NCI-H1930 (cell line): ENCODE data around the gene MRTFB.

Experiments
- DNase-seq, 2 experiments: peaks; one replicate each; lab custom pipeline; 2025; lab: John Stamatoyannopoulos, UW

The MRTFB gene

DNA sequence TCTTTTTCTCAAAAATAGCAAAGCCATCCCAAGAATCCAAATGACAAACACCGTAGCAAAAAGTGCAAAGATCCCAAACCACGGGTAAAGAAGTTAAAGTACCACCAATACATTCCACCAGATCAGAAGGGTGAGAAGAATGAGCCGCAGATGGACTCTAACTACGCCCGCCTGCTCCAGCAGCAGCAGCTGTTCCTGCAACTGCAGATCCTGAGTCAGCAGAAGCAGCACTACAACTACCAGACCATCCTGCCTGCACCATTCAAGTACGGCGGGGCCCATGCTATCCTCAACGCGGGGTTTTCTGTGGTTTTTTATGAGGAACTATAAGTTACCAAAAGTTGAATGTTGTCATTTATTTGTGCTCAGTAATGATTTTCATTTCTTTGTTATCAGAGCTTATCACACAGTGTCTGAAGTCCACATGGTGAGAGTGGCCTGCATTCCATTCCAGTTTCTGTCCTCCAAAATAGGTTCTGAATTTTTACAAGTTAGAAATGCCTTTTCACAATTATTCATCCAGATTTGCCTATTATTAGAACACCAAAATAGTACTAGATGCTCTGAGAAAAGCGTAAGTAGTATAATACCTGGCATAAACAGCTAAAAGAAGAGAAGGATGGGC is 169.2 kb downstream of the MRTFB start:
- DNase-seq: no peak

DNA sequence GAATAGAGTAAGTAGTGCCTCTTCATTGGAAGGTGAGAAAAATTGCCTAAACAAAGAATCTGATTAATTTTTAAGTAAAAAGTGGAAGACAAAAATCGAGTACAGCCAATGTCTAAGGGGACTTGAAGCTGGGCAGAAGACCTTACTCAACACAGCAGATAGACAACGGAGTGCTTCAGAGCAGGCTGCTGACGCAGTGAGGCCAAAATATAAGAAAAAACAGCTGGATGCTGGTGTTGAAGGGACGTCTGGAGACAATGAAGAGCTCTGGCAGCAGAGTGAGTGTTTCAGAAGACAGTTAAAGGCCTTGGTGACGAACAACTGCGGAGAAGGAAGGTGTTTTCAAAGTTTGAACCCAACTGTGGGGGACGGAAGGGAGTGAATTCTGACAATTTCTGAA is 169.8 kb downstream of the MRTFB start:
- DNase-seq: no peak

DNA sequence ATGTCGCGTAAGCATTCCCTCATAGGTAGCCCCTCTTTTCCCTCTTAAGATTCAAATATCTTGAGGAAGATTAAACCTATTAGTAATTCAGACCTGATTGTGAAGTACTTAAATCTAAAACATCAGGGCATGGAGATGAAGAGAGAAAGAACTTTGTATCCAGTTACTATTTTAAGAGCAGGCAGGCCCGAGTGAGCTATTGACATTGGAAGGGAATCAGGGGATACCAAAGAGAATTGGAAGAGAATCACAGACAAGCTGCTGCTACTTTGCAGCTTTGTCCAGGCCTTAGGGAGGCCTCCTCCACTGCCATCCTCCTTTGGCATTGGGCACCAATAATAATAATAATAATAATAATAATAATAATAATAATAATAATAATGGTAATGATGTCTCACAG is 170.5 kb downstream of the MRTFB start:
- no peak for DNase-seq

DNA sequence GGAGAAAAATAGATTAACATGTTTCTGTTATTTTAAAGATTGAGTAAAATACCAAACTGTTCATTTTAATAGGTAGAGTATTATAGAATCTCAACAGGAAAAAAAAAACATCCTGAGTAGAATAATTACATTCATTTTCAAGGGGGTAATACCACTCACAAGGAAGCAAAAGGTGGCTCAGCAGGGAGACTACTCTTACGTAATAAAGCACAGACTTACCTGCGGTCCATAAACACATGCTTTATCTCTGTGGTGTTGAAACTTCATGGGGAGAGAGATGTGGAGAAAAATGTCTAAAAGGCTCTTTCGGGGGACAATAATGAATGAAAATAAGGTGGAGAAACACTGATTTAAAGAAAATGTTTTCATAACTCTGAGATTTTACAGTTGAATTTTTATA is 171.7 kb downstream of the MRTFB start:
- DNase-seq: no peak

DNA sequence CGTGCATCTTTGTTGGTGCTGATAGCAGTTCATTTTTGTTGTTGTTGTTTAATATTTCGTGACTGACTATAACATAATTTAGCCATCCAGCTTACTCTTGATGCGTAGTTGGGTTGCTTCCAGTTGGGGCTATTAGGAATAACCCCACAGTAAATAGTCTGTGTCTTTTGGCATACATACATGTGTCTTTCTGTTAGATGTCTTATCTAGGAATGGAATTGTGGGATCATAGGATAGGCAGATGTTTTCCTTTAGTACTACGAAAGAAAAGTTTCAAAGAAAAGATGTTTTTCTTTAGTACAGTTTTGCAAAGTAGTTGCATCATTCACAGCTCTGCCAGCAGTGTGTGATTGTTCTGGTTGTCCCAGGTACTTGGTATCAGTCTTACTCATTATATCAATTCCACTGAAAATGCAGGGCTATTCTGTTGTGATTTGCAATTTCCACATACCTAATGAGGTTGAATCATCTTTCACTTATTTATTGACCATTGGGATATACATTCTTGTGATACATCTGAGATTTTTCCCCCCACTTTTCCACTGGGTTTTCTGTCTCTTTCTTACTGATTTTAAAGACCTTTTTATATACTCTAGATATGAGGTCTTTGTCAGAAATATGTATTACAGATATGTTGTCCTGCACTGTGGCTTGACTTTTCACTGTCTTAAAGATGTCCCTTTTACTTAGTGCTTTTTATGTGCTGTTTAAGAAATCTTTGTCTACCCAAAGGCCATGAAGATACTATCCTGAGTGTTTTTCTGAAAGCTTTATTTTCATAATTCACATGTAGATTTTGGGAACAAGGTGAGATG is 173.3 kb downstream of the MRTFB start:
- no peak for DNase-seq

DNA sequence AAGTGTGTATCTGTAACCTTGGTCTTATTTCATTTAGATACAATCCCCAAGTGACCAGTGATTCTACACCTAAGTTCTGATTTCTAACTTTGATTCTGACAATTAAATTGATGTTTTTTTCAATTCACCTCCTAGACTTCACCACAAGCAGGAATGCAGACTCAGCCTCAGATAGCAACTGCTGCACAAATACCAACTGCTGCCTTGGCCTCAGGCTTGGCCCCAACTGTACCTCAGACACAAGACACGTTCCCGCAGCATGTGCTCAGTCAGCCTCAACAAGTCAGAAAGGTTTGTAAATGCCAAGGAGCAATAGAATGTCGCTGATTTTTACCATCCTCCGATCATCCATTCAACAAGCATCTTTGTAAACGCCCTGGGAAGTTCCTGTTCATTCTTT is 177.7 kb downstream of the MRTFB start:
- no peak for DNase-seq

DNA sequence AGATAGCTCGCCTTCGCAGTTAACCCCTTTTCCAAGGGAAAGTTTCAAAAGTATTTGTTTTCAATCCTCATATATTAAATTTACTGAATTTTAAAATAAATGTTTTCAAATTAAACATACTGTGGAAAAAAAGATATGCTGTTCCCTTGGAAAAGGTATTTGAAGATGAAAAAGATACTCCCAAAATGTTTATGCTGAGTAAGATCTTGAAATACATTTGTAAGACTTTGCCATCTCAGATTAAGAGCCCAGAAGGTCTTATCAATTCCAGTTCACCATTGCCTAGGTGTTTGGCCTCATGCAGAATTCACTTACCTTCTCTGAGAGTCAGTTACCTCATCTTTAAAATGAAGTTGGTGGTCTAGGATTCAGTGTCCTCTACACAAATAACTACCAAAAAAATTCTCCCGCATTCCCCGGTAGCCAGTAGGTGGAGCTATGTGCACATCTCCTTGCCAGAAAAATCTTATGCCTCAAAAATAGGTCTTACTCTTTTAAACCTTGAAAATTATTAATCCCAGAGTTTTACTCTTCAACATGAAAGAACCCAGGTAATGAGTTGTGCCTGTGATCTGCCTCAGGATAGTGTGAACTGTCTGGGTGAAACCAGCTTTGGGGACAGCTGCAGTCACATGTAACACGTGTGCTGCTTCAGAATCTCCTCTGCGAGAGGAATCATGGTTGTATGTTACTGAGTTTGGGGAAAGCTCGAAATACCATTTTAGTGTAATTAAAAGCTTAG is 178.3 kb downstream of the MRTFB start:
- peak in 1 of 2 experiments; percentile 11 for DNase-seq

DNA sequence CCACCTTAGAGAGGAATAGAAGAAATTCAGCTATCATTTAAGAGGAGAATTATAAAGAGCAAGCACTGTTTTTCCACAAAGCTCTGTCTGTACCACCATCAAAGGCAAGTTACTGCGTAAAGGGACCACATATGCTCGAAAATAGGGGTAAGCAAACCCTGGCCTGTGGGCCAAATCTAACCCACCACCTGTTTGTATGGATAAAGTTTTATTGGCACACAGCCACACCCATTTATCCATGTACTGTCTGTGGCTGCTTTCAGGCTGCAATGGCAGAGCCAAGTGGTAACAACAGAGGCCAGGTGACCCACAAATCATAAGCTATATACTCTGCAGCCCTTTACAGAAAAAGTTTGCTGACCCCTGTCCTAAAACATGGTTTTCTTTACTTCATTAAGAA is 180.3 kb downstream of the MRTFB start:
- no peak for DNase-seq

DNA sequence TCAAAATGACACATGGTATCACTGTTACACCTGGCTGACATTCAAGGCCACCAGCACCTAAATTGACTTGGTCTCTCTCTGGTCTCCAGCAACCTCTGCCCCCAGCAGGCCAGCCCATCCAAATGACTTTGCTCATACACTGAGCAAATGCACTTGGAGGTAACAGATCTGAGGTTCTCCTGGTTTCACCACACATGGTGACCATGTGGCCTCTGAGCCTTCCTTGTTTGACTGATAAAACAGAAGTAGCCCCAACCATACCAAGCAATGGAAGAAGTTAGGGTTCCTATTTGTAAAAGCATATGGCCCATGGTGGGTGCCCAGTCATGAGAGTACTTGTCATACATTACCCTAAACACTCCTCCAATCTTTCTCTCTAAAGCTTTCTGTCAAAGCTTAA is 181.7 kb downstream of the MRTFB start:
- DNase-seq: no peak

DNA sequence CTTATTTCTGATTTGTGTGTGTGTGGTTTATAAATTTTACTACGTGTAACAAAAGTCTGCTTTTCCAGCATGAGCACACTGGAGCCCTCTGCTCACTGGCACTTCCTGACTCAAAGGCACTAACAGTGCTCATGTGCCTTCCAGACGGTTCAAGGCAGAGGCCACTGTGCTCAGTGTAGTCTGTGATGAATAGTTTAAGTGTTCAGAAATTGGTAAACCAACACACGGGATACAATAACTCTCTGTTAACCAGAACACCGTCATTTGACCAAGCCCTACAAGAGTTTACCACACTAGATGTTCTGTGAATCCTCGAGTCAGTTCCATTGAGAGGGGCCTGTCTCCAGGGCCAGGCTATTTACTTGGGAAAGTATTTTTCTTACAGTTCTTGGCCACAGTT is 191.9 kb downstream of the MRTFB start:
- no peak for DNase-seq

DNA sequence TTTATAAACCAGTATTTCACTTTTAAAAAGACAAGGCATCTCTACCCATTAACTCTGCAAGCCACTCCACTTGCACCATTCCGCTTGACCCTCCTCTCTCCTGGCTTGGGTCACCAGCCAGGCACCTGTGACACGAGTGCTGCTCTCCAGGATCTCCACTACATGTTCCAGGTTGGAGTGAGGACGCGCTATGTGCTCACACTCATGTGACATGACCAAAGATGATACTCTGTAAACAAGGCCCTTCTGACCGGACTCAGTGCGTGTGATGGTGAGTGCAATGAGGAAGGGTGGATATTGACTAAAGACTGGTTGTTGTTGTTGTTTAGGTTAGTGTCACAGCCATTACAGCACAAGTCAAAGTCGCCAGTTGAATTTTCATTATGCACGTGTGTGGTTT is 192.7 kb downstream of the MRTFB start:
- no peak for DNase-seq

DNA sequence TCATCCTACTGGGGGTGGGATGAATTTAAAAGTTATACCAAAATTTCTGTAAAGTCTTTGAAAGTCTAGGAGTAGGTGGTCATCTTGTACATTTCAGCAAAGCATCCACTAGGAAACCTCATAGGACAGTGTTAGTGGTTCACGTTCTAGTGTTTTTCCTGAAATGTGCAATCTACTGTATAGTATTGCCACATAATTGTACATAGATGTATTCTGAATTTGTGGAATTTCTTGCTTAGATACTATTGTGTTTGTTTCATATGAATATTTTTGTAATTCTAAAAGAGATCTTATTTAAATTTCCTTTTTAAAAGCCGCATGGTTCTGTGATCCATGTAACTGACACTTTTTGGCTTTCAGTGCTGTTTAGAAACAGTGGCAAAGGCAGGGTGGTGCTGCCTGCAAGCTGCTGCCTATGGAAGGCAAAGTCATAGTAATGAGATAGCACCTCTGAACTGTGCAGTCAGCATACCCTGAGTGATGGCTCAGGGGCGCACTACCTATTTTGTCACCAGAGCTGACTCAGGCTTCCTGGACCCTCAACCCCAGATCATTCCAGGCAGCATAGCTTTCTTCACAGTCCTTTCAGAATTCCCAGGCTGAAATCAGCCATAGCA is 193.3 kb downstream of the MRTFB start:
- no peak for DNase-seq

DNA sequence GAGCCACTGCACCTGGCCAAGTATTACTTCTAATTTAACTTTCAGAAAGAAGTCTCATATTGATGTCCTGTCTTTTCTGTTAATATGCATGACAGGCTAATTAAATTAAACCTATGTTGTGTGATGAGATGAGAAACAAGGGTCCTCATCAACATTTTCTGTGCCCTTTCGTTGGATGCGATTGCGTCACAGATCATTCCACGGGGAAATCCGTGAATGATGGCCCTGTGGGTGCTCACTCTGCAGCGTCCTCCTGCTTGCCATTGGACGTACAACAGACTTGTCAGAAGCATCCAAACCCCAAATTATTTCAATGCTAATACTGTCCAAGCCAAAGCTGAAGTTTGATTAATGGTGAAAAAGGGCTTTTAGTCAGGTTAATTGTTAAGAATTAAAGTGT is 197.0 kb downstream of the MRTFB start:
- DNase-seq: no peak

DNA sequence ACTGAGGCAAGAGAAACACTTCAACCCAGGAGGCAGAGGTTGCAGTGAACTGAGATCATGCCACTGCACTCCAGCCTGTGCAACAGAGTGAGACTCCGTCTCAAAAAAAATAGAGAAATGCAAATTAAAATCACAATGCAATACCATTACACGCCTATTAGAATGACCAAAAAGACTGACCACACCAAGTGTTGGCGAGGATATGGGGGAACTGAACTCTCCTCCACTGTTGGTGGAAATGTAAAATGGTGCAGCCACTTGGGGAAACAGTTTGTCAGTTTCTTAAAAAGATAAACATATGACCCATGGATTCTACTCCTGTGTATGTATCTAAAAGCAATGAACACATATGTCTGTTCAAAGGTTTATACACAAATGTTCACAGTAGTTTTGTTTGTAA is 204.8 kb downstream of the MRTFB start:
- DNase-seq: no peak

DNA sequence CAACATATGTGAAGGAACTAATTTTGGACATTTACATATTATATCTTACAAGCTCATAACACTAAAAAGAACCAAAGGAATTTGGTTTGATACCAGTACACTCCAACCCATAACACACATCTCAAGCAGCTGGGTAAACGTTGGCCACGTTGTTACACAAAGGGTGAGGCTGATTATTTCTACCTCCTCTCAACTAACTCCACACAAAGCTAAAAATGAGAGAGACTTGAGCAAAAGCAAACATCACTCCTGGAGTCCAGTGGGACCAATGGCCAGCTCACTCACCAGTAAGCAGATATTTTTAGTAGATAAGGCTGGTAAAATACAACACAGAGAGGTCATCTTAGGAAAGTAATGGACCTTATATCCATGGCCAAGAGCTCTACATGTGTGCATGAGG is 207.6 kb downstream of the MRTFB start:
- DNase-seq: no peak

DNA sequence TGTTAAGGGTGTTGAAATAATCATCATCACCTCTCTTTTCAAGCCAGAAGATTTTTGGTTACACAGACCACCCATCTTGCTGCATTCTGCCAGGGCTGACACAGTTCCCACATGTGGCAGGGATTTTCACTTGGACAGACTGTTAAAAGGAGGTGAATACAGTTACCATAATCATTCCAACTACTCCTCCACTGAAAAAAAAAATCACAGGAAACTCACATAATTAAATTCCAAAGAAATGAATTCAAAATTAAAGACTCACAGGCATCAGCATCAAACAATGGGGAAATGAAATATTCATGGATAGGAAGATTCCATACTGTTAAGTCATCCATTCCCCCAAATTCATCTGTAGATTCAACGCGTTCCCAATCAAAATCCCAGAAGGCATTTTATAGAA is 209.4 kb downstream of the MRTFB start:
- DNase-seq: no peak

DNA sequence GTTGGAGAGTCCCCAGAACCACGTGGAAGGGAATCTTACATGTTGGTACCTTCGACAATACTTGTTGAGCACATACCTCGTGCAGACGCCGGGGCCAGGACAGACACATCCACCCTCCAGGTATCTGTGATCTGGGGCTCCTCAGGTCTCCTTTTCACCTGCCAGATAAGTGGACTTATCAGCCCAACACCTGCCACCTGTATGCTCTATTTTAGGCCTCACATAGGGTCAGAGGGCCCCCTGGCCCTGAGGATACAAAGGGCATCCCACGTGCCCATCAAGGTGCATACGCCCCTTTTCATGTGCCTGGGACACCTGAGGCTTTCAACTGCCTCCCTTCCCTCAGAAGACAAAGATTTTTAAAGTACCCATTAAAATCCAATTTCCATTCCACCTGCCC is 212.7 kb downstream of the MRTFB start:
- DNase-seq: no peak

DNA sequence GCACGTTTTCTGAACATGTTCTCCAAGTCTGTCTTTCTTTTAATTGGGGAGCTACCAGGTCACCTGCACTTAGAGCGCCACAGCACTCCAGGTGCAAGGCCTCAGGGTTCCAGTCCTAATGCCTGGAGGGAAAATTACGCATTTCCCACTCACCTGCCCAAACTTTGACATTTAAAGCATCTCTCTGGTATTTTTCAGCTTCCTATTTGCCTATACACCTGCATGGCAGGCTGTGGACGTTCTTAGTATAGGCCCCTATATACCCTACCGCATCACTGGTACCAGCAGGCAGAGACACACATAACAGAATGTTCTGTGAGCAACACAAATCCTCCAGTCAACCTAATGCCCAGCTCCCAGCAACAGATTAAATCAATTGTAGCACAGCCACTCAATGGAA is 213.3 kb downstream of the MRTFB start:
- DNase-seq: no peak

DNA sequence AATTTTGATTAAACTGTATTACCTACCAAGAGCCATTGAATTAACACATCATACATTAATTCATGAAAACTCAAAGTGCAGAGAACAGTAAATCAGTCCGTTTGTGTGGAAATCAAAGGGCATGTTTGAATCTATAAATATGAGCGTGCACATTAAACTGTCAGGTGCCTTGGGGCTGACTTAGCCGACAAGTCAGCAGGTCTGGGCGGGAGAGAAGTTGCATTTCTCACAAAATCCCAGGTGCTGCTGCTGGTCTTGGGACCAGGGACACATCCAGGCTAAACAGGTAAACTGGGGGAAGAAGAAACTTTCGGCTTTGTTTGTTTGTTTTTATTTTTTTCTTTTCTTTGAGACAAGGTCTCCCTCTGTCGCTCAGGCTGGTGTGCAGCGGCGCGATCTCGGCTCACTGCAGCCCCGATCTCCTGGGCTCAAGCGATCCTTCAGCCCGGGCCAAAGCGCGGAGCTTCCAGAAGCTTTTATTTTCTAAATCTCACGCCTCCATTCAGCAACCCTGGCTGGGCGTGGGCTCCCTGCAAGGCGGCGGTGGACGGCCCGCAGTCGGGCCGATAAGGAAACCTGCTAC is 213.9 kb downstream of the MRTFB start:
- peak; percentile 66 to 79 for DNase-seq

DNA sequence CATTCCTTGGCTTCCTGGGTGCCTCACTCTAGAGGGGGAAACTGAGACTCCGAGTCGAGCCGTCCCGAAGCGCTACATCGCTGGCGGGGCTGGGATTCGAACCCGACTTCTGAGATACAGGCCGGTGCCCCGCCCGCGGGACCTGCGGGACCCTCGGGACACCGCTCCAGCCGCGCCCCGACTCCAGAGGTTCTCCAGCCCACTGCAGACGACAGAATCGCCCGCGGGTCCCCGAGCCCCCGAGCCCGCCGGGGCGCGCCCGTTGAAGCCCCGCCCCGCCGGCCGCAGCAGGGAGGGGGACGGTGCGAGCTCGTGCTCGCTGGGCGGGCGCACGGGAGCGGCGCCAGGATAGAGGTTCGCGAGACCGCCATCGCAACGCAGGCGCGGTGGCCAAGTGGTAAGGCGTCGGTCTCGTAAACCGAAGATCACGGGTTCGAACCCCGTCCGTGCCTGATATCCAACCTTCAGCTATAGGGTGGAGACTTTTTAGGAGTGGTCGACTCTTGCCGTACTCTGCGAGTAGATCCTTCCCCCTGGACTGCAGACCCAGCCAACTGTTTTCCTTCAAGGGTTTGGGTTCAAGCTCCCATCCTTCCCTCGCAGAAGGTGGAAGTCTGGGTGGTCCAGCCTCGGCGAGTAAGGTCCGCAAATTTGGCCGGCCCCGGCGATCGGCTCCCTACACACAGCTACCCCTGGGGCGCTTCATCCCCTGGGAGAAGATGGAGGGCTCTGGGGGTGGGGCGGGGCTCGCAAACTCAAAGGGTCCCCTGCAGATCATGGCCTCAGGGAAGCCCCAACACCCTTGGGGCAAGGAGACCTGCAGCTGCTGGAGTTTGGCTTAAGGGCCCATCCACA is 214.6 kb downstream of the MRTFB start:
- DNase-seq: peak; percentile 84 to 96
